ENCODE measurements around the gene CCZ1. TPM values are rescaled to one million over a fixed set of nuclear protein-coding genes. Genes with fewer than 3 reads are reported as not detected.
"Not testable (repeated sequence)": the region's sequence is repeated elsewhere in the genome, so short reads cannot be mapped to it uniquely, and the experiment has no call there.

CCZ1 gene
- 10 to 100 TPM; 40.6 to 46.9 TPM for total RNA-seq

DNA sequence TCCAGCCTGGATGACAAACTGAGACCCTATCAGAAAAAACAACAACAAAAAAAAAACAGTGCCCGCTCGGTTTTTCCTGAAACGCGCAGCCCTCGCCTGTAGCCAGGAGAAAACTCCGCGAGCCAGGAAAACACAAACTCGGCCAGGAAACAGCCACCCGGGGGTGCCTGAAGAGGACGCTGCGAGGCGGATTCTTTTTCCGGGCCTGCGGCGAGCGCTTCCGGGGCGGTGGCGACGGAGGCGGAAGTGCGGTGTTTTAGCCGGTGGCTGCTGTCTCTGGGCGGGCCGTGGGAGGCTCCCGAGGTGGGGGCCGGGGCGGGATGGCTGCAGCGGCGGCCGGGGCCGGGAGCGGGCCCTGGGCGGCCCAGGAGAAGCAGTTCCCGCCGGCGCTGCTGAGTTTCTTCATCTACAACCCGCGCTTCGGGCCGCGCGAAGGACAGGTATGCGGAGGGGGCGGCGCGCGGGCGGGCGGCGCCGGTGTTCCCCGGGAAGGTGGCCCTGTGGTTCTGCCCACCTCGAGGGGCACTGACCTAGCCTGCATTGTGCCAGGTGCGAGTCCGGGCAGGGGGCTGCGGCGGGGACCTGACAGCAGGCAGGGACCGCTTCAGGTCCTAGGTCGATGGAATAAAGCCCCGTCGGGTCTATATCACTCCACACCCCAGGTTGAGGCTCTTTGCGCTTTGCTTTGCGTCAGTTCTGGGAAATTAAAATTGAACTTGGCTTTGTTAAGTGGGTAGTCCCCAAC lies at the start of gene CCZ1:
TSS of gene CCZ1 (plus strand) at position 254 of the 745 bp plus-strand sequence. CDS start at position 321, 67 bp downstream.
- DNase-seq (ENCODE audit: low spot score) = peak; percentile 13
- H3K9me3 ChIP-seq; intact Hi-C loops (cut with DNase I); H3K4me1 ChIP-seq (replicated peaks); H3K36me3 ChIP-seq; H3K27me3 ChIP-seq (replicated peaks; ENCODE audit: insufficient read depth): not testable (repeated sequence)
- Histone ChIP-seq H3K27ac (peak within 1 kb of the TSS; percentile 60 to 63), H3K4me3 (peak within 1 kb of the TSS; percentile 36 to 41)
- 0% methylated on average over 23 of the region's 64 CpGs for WGBS

DNA sequence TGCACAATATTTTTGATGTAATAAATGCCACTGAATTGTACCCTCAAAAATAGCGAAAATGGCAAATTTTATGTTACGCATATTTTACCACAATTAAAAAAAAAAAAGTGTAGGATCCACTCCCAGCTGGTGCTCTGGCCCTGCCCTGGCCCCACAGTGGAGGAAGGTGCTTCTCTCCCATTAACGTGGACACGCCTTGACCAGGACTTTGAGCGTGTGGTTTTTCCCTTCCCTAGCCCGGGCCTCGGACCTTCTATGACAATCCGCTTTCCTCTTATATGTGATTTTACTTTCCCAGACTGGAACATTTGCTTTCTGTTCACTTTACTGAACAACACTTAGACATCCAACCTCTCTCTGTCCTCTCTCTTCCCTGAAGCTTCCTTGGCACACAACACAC lies 47.6 kb upstream of the CCZ1 start:
- Histone ChIP-seq H3K36me3 (no peaks in the 10 kb centered on the region), H3K4me1 (replicated peaks) (no peaks in the 10 kb centered on the region), H3K27me3 (replicated peaks; ENCODE audit: insufficient read depth) (no peaks in the 10 kb centered on the region), H3K27ac (no peak overlapping the region), H3K4me3 (no peak overlapping the region), H3K9me3 (no peaks in the 10 kb centered on the region)
- 68% methylated on average over 8 of the region's 8 CpGs for WGBS
- no peak for DNase-seq (ENCODE audit: low spot score)
- intact Hi-C loops (cut with DNase I) = no loop called here
- TF ChIP-seq POLR2A (IDR thresholded peaks at IDR 0.05) (no peak), POLR2AphosphoS5 (IDR thresholded peaks at IDR 0.05) (no peak)
- TF ChIP-seq, protein P1, sequence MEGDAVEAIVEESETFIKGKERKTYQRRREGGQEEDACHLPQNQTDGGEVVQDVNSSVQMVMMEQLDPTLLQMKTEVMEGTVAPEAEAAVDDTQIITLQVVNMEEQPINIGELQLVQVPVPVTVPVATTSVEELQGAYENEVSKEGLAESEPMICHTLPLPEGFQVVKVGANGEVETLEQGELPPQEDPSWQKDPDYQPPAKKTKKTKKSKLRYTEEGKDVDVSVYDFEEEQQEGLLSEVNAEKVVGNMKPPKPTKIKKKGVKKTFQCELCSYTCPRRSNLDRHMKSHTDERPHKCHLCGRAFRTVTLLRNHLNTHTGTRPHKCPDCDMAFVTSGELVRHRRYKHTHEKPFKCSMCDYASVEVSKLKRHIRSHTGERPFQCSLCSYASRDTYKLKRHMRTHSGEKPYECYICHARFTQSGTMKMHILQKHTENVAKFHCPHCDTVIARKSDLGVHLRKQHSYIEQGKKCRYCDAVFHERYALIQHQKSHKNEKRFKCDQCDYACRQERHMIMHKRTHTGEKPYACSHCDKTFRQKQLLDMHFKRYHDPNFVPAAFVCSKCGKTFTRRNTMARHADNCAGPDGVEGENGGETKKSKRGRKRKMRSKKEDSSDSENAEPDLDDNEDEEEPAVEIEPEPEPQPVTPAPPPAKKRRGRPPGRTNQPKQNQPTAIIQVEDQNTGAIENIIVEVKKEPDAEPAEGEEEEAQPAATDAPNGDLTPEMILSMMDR (IDR thresholded peaks at IDR 0.05) = no peak

DNA sequence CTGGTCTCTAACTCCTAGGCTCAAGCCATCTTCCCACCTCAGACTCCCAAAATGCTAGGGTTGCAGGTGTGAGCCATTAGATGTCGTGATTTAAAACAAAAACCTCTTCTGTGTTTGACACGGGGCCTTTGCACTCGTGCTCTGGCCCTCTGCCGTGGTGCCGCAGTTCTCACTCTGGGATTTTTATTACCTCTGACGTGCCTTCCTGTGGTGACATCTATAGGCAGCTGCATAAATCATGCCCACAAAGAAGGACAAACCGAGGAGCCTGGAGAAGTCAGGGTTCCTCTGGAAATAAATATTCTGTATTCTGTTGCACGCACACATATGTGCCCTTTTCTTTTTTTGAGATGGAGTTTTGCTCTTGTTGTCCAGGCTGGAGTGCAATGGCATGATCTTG lies 43.8 kb upstream of the CCZ1 start:
- H3K27ac ChIP-seq = no peak overlapping the region
- no peaks in the 10 kb centered on the region for H3K36me3 ChIP-seq
- WGBS = 46% methylated on average over 8 of the region's 8 CpGs
- no peaks in the 10 kb centered on the region for H3K4me1 ChIP-seq (replicated peaks)
- H3K9me3 ChIP-seq = no peaks in the 10 kb centered on the region
- H3K4me3 ChIP-seq = no peak overlapping the region
- no peak for DNase-seq (ENCODE audit: low spot score)
- intact Hi-C loops (cut with DNase I) = no loop called here
- H3K27me3 ChIP-seq (replicated peaks; ENCODE audit: insufficient read depth) = no peaks in the 10 kb centered on the region
- TF ChIP-seq POLR2A (IDR thresholded peaks at IDR 0.05) (no peak), POLR2AphosphoS5 (IDR thresholded peaks at IDR 0.05) (no peak)
- TF ChIP-seq, protein P1 (IDR thresholded peaks at IDR 0.05) = no peak

DNA sequence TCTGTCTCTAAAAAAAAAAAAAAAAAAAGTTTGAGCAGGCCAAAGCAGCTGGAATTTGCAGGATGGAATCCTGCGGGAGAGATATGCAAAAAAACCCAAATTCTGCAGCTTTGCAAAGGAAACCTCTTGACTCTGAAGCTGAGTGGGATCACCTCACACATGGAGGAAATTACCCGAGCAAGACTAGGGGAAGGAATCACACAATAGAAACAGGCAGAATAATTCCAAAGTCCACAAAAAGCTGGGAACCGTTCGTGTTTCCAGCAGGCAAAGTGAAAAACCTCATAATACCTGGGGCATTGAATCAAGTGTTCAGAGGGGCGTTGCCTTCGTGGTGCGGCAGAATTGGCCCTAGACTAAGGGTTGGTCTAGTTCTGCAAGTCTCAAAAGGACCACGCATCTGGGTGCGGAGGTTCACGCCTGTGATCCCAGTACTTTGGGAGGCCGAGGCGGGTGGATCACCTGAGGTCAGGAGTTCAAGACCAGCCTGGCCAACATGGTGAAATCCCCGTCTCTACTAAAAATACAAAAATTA lies 41.4 kb upstream of the CCZ1 start:
- H3K27ac ChIP-seq; H3K4me3 ChIP-seq; DNase-seq (ENCODE audit: low spot score); H3K4me1 ChIP-seq (replicated peaks); H3K9me3 ChIP-seq; H3K36me3 ChIP-seq; intact Hi-C loops (cut with DNase I); H3K27me3 ChIP-seq (replicated peaks; ENCODE audit: insufficient read depth): not testable (repeated sequence)
- WGBS = 72% methylated on average over 13 of the region's 13 CpGs

DNA sequence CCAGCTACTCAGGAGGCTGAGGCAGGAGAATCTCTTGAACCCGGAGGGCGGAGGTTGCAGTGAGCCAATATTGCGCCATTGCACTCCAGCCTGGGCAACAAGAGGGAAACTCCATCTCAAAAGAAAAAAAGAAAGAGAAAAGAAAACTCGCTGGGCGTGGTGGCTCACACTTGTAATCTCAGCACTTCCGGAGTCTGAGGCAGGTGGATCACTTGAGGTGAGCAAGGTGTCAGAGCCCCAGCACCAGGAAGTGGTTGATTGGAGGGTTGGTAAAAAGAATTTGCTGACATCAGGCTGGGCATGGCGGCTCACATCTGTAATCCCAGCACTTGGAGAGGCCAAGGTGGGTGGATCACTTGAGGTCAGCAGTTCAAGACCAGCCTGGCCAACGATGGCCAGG lies 40.0 kb upstream of the CCZ1 start:
- DNase-seq (ENCODE audit: low spot score); H3K36me3 ChIP-seq; H3K4me3 ChIP-seq; H3K27me3 ChIP-seq (replicated peaks; ENCODE audit: insufficient read depth); H3K27ac ChIP-seq; H3K4me1 ChIP-seq (replicated peaks); H3K9me3 ChIP-seq; intact Hi-C loops (cut with DNase I): not testable (repeated sequence)
- WGBS = 81% methylated on average over 8 of the region's 8 CpGs

DNA sequence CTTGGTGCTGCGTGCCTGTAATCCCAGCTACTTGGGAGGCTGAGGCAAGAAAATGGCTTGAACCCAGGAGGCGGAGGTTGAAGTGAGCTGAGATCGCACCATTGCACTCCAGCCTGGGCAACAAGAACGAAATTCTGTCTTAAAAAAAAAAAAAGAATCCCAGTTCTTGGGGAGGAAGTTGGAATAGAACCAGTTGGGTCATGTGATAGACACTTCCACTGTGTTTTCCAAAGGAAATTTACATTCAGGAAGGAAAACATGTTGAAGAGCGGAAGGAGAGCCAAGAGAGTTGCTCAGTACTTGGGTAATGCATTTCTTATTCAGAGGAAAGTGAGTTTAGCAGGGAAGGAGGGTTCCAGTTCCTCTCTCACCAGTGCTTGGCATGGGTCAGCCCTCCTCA lies 37.3 kb upstream of the CCZ1 start:
- H3K27me3 ChIP-seq (replicated peaks; ENCODE audit: insufficient read depth); H3K4me1 ChIP-seq (replicated peaks); intact Hi-C loops (cut with DNase I); DNase-seq (ENCODE audit: low spot score); H3K4me3 ChIP-seq; H3K36me3 ChIP-seq; H3K9me3 ChIP-seq; H3K27ac ChIP-seq: not testable (repeated sequence)
- 89% methylated on average over 5 of the region's 5 CpGs for WGBS

DNA sequence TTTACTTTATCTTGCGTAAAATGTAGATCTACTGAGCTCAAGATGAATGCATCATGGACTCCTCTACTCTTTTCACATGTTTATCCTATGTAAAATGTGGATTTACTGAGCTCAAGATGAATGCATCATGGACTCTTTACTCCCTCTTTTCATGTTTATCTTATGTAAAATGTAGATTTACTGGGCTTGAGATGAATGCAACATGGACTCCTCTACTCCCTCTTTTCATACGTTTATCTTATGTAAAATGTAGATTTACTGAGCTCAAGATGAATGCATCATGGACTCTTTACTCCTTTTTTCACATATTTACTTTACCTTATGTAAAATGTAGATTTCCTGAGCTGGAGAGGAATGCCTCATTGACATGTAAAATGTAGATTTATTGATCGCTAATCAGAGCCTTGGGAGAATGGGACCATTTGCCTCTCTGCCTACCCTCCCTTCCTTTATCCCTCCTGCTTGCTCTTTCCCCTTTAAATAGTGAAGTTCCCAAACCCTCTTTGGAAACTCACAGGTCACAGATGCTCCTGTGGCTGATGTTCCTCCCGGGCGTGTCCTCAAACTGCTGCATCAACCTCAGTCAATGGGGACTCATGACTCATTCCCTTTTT lies 35.7 kb upstream of the CCZ1 start:
- DNase-seq (ENCODE audit: low spot score); H3K4me3 ChIP-seq; H3K27ac ChIP-seq; H3K27me3 ChIP-seq (replicated peaks; ENCODE audit: insufficient read depth); H3K9me3 ChIP-seq; intact Hi-C loops (cut with DNase I); H3K36me3 ChIP-seq; H3K4me1 ChIP-seq (replicated peaks): not testable (repeated sequence)
- WGBS = 82% methylated on average over 5 of the region's 5 CpGs

DNA sequence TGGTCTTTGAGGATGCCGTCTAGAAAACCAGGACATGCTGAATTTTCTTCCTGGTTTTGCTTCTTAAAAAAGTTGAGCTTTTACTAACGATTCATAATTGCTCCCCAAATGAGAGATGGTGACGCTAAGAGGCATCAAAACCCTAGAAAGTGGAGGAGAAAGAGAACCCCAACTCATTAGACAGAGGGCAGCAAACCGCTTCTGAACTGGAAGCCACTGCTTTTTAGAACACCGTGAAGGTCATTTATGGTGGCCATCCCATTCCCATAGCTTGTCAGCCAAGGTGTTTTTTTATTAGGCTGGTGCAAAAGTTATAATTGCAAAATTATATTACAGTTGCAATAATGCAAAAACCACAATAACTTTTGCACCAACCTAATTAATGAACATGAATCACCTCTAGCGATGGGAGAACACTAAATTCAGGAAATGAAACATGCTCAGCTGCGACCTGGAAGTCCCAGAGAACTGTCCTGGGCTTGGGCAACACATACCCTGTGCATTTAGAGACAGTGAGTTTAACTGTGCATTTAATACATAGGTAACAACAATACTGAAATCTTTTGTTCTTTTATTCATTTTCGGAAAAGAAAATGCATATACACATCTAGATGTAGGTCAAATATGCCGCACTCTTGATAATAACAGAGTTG lies 33.1 kb upstream of the CCZ1 start:
- H3K4me3 ChIP-seq = not testable (repeated sequence)

More for the DNA sequence above, 33.1 kb upstream of the CCZ1 start:
- 68% methylated on average over 9 of the region's 9 CpGs for WGBS
- H3K27me3 ChIP-seq (replicated peaks; ENCODE audit: insufficient read depth); intact Hi-C loops (cut with DNase I); H3K27ac ChIP-seq; DNase-seq (ENCODE audit: low spot score); H3K36me3 ChIP-seq; H3K4me1 ChIP-seq (replicated peaks); H3K9me3 ChIP-seq: not testable (repeated sequence)
